Activated CD4-positive, alpha-beta T cell treated with anti-CD3 and anti-CD28 coated beads, Interleukin-10, Interleukin-2, amounts not matched to agents 100 ng/mL and 50 ng/mL, durations not matched to agents 16 hours and 8 hours (primary cell): Measurements from ENCODE around the gene CMIP.
A peak's percentile ranks its signal among the peaks of the same experiment; 100 is the strongest.

Experiments
- DNase-seq: peaks from one replicate; pipeline ENCODE4 v3.0.0-alpha.2; 2020

The CMIP gene

DNA sequence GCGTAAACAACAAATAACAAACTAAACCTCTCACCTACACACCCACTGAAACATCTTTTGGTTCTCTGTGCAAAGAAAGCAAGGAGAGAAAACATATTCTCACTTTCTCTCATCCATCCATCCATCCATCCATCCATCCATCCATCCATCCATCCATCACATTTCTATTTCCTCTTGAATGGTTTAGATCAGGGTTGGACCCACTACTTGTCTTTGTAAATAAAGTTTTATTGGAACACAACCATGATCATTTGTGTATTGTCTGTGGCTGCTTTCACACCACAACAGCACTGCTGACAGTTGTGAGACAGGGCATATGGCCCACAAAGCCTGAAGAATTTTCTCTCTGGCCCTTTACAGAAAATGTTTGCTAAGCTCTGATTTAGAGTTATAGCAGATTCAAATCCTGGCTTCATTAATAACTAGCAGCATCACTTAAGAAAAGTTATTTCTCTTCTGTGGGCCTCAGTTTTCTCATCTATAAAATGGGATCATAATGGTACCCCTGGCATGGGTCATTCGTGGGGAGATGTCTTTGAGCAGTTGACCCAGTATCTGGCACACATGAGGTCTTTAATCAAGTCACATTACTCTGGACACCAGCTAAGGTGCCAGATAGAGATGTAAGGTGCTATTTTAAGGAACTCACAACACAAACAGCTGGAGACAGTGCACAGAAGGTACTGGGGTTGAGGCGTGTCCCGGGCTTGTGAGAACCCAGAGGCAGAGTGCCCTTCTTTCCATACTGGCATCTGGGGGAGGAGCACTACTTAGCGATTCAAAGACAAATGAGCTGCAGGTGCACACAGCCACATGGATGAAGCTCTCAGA is 146.3 kb downstream of the CMIP start:
- DNase-seq, result no peak

DNA sequence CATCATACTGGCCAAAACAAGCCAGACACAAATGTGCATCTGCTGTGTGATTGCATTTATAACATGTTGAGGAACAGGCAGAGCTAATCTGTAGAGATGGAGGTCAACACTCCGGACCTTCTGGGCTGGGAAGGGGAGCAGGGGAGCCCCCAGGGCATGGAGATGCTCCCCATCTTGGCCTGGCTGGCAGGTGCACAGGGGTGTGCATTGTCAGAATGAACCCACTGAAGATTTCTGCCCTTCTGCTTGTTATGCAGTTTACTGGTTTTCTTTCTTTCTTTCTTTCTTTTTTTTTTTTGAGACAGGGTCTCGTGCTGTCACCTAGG is 146.9 kb downstream of the CMIP start:
- no peak for DNase-seq

DNA sequence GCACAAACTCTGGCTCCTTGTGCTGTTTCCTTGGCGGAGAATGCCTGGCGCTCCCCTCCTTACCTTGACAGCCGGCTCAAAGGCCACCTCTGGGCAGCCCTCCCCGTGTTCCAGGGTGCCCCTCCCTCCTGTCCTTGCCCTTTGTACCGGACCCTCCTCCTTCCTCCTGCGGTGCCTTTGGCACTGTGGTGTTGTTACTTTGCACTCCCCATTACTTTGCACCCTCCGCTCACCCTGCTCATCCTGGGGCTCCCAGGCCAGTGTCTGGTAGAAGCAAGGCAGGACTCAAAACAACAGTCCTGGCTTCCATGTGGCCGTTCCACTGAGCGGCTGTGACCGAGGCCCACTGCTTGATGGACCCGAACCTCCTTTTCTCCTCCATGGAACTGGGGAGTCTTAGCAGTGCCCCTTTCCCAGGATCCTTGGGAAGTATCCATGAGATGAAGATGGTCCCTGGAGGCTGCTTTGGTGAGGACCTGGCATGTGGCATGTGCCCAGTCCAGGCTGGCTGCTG is 147.8 kb downstream of the CMIP start:
- no peak for DNase-seq

DNA sequence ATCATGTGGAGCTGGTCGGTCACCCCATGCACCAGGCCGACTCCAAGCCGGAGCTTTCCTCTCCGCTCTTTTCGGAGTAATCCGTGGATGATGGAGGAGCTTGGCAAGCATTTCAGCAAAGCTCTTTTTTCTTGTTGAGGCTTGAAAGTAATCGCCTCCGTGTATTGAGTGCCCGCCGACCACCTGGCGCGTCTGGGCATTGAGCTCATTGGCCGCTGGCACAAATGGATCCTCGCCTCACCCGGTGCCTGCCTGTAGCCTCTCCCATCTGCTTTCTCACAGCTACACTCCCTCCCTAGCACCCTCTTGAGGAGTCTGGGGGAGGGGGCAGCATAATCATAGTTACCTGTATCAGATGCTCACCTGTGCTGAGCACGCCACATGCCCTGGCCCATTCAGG is 148.9 kb downstream of the CMIP start:
- DNase-seq, result no peak

DNA sequence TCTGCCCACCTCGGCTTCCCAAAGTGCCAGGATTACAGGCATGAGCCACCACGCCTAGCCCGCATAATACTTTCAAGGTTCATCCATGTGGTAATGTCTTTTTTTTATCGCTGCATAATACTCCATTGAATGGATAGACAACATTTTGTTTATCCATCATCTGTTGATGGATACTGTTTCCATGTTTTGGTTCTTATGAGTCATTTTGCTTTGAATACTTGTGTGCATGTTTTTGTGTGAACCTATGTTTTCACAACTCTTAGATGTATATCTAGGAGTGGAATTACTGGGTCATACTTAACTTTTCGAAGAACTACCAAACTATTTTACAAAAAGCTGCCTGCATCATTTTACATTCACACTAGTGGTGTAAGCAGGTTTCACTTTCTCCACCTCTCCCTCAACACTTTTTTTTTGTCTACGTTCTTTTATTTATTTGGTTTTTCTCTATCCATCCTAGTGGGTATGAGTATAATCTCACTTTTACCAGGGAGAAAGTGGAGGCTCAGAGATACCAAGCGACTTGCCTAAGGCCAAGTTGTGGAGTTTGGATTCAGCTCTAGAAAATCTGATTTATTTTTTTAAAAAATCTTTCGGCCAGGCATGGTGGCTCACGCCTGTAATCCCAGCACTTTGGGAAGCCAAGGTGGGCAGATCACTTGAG is 151.2 kb downstream of the CMIP start:
- peak; percentile 60 for DNase-seq

DNA sequence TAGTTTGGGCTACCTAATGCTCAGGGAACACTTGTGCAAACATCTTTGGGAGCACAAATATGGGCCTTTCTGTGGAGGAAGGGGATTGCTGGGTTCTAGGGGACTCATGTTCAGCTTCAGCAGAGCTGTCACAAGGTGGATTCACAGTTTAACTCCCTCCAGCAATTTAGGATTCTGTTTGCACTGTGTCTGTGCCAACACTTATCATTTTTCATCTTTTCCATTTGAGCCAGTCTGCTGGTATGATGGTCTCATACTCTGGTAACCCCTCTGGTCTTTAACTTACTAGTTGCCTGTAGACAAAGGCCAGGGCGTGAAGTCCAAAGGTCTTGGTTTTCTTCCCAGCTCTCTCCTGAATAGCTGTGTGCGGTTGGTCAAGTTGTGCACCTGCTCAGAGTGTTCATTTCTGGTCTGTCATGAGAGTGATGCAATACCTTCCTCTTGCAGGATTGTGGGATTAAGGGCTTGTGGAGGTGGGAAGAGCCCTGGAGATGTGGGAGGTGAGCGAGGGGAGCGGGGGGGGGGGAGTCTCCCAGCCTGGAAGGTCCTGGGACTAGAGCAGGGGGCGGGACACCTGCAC is 152.6 kb downstream of the CMIP start:
- DNase-seq, result no peak

DNA sequence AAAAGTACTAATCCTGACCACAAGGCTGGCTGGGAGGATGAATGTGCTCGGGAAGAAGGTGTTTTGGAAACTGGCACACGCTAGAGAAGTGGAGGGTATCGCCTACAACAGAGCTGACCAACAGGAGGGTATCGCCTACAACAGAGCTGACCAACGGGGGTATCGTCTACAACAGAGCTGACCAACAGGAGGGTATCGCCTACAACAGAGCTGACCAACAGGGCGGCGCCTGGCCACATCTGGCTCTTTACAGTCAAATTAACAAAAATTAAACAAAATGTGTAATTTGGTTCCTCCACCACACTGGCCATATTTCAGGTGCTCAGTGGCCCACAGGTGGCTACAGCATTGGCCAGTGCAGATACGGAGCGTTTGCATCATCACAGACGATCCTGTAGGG is 153.5 kb downstream of the CMIP start:
- no peak for DNase-seq

DNA sequence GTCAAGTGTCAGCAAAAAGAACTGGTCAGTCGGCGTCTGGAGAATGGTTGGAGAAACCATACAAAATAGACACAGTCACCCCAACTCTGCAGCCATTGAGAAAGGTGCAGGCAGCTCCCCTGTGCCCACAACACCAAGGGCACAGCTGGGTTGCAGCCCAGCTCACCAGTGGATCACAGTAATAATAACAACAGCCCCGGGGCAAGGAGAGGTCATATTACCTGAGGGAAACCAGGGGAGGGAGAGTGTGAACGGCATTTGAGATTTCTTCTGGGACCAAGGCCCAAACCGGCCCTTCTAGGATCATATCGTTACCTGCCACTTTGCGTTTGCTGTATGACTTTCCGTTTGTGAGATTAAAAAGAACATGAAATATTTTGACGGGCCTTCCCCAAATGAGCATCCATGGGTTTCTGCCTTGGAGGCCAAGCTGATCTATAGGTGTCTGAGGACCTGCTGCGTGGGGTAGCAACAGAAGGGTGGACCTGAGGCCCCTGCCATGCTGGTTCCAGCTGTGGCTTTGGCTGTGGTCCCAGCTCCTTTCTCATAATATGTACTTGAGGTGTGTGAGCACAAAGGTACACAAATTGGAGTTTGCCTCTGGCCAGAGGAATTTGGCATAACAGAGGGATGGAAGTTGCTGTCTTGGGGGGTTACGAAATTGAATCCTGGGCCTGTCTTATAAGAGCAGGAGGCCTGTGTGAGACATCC is 154.6 kb downstream of the CMIP start:
- no peak for DNase-seq

DNA sequence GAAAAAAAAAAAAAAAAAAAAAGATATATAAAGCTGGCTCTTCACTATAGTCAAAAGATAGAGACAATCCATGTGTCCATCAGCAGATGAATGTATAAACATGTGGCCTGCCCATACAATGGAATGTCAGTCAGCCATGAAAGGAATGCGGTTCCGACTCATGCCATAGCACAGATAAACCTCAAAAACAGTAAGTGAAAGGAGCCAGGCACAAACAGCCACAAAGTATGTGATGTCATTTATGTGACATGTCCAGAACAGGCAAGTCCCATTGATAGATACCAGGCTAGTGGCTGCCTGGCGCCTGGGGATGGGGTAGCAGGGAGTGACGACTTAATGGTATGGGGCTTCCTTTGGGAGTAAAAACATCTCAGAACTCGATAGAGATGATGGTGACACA is 155.7 kb downstream of the CMIP start:
- no peak for DNase-seq

DNA sequence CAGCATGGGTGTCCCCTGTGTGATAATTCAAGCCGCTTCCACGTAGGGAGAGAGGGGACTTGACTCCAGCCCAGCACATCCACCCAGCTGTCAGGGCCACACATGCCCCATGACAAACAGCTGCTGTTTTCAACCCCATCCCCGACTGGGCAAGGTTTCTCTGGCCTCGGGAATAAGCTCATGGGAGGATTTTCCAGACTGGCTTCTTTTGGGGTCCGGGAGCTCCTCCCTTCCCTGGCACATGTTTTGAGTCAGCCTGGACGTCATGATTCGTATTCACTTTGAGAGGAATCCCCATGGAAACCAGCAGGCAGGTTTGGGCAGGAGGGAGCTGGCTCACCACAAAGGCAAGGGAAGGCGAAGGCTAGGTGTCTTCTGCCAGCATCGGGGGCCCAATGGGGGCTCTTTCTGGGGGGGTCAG is 156.4 kb downstream of the CMIP start:
- no peak for DNase-seq

DNA sequence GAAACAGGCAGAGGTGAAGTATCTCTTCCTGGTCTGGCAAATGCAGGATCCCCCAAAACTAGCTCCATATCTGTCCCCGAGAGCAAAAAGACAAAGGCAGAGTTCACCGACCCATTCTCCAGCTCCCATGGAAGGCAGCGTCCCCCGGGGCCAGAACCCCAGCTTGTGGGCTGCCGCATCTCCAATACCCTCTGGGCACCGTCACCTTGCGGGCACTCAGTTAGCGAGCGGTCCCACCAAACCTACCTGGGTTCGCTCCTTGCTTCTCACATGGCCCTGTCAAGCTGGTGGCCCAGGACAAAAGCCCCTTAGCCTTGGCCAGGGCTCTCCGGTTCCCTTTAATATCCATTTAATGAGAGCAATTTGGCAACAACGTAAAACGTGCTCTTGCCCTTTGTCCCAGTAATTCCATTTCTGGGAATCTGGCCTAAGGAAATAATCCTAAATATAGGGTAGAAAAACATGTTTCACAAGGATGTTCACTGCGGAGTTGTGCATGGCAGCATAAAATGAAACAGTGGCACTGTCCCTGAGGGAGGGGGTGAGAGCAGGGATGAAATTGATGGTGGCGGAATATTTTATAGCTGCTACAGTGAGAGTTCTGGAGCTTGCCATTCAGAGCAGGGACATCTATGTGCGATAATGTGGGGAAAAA is 157.1 kb downstream of the CMIP start:
- no peak for DNase-seq

DNA sequence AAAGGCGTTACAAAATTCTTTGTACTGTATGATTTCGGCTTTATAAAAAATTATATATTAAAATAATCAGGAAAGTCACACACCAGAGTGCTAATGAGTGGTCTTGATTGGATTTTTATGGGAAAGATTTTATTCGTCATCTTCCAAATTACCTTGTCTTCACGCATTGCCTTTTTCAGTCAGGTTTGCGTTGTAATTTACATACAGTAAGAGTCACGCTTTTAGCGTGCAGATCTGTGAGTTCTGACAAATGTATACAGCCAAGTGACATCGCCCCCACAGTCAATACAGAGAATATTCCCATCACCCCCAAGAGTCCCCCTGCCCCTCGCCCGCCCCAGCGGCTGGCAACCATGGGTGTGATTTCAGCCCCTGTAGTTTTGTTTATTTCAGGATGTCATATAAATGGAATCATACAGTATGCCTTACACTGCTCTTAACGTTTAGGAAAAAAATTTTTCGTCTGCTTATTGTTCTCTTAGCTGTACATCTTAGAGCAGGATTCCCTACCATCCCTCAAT is 157.7 kb downstream of the CMIP start:
- no peak for DNase-seq

DNA sequence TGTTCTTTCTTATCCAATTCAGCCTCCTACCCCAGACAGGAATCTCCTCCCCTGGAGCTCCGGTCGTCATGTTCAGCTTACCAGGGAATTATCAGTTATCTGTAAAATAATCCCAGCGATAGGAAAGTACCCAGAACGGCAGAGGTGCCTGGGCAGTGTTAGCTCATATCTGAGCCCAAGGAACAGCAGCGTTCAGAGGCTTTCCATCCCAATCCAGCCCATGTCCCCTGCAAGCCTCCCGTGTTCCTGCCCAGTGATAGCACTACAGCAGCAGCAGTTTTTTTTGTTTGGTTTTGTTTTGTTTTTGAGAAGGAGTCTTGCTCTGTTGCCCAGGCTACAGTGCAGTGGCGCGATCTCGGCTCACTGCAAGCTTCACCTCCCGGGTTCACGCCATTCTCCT is 158.2 kb downstream of the CMIP start:
- DNase-seq, result no peak

DNA sequence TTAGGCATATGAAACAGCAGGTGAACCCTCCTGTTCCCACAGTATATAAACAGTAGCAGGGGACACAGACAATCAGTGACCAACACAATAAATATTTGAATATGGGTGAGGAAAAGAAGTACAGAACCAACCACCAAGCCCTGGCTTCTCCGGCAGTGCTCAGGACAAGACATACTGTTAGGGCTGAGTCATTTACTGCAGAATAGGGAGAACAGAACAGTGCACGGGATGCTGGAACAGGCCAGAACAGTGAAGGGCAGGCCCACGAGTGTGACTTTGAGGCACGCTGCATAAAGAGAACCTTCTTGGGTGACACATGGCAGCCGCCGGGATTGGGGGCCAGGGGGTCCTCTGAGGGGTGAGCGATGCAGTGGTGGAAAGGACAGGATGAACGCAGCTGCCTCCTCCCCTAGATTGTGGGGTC is 160.4 kb downstream of the CMIP start:
- DNase-seq, result no peak

DNA sequence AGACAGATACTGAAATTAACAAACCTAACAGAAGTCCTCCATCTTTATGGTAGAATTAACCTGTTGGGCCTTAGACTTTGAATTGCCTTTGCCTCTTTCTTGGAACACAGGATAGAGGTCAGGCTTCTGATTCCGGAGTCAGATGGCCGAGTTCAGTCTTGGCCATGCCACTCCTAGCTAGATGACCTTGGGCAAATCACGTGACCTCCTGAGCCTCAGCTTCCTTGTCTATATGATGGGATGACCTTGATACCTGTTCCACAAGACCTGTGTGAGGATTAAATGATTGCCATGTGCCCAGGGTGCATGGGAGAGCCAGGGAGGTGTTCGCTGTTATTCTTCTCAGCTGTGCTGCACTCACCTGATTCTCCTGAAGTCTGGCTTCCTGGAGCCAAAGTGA is 161.4 kb downstream of the CMIP start:
- DNase-seq, result no peak

DNA sequence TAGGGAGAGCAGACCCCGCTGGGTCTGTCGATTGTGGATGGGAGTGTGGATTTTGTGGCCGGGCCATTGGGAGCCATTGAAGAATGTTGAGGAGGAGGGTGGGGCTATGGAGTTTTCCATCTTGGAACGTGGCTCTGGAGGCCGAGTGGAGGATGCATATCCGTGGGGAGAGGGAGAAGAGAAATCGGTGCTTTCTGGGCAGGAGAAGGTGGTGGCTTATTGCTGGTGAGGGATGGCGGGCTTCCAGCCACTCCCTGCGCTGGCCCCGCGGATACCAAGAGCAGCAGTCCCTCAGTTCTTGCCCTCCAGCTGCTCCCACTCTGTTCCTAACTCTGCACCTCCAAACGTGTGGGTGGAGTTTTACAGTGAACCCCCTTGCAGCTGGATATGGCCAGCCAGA is 162.4 kb downstream of the CMIP start:
- DNase-seq, result no peak

DNA sequence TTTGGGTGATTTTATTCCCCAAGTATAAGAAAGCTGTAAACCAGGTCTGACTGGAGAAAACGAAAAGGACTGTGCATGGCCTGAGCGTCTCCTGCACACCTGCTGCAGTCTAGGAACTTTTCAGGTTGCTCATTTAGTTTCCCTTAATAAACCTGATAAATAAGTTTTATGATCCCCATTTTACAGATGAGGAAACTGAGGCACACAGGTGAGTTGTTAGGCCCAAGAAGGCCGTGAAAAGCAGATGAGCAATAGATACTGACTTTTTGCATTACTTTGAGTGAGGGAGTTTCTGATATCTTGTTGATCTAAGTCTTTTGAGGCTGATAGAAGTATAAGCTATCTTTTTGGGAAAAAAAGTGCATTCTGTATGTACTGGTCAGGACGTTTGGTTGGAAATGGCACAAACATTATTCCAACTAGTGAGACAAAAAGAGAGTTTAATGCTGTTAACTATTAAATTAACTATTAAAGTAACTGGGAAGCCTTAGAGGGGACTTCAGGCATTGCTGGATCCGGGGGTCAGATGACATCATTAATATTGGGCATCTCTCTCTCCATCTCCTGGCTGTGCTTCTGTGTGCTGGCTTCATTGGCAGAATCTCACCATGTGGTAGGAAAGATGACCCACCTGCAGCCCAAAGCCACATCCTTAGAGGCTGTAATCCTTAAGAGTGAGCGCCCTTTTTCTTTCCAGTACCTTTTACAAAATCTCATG is 163.4 kb downstream of the CMIP start:
- no peak for DNase-seq

DNA sequence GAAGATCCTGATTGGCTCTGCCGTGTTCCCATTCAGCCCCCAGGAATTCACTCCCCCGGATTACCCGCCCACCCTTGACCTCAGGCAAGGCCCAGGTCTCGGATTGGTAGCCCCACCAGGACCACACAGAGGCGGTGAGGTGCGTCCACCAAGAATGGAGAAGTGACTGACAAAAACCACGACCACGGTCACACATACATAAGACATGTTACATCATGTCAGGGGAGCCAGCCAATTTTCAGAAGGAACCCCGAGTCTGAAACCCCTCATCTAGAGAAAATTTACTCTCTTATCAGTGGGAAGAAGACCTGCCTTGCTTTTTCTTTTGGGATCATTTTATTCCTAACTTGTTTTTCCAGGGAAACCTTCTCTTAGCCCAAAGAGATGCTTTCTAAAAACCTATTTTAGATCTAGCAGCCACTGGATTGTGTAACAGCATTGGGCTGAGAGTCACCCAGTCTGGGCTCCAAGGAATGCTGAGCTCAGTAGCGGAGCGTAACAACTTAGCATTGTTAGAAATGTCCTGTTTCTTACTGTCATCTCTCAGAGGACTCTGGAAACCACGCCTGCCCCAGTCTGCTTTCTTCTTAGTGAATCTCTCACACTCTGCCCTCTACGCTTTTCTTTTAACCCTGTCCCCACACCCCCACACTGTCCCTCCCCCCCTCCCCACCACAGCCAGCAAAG is 164.1 kb downstream of the CMIP start:
- DNase-seq, result no peak

DNA sequence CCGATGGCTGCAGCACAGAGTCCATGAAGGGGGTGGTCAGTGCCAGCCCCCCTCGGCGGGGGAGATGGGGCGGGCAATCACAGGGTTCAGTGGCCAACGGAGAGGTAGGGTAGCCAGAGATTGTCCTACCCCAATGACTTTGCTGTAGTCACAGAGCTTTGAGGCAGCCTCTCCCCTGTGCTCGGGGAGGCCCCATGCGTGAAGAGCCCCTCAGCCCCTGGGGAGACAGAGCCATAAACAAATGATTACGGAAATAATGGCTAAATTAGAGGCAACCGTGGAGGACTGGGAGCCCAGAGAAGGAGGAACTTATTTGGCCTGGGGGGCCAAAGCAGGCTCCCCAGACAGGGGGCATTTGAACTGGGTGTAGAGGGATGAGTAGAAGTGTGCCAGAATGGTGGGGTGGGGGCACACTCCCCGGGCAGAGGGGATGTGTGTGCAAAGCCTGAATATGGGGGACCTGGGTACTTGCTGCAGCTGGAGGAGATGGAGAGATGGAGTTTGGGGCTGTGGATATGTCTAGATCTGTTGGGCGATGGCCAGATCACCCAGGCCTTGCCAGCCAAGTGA is 164.8 kb downstream of the CMIP start:
- DNase-seq, result no peak

DNA sequence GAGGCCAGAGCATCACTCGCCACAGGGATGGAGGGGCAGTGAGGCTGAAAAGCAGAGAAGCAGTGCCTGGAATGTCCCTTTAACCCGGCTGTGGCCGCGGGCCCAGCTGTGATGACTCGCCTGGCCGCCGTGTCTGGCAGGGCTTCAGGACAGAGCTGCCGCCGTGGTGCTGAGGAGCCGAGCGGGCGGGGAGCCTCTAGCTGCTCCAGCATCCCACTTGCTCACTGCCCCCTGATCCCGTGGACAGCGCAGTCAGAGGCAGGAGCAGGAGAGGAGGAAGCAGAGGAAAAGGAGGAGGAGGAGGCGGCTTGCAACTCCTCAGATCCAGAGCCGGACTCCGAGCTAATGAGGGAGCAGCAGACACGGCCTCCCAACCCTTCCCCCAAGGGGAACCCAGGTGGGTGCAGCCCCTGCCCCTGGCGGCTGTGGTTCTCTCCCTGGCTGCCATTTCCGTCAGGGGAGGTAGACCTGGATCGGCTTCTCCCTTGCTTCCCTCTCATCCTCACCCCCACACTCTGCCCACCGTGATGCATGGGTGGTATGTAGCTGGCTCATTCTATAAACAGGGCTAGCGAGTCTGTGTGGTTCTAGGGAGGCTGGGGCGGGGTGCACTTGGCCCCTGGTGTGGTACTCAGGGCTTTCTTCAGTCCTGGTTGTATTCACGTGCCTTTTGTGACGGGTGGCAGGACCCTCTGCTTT is 165.7 kb downstream of the CMIP start:
- DNase-seq, result no peak
